MM.1S (cell line): ENCODE data around the gene UQCR10.

Experiments used
- EZH2 ChIP-seq: fragments of 300-600 bp; sonication (generic); optimal IDR thresholded peaks from 2 replicates; pipeline ENCODE3; 2017; ENCODE audit warnings: low read depth, mild to moderate bottlenecking, antibody characterized with exemption, low read length, mixed read lengths
- EZH2phosphoT487 ChIP-seq: fragments of 300-600 bp; sonication (generic); IDR thresholded peaks from 2 replicates; pipeline ENCODE4 v1.6.1; 2018; ENCODE audit warnings: antibody characterized with exemption, low read length
- TF ChIP-seq, protein P1 (sequence below): fragments of 300-600 bp; sonication (generic); IDR thresholded peaks from 2 replicates; pipeline ENCODE4 v1.5.1; 2016; ENCODE audit warnings: antibody characterized with exemption, low read length, mixed read lengths

DNA sequence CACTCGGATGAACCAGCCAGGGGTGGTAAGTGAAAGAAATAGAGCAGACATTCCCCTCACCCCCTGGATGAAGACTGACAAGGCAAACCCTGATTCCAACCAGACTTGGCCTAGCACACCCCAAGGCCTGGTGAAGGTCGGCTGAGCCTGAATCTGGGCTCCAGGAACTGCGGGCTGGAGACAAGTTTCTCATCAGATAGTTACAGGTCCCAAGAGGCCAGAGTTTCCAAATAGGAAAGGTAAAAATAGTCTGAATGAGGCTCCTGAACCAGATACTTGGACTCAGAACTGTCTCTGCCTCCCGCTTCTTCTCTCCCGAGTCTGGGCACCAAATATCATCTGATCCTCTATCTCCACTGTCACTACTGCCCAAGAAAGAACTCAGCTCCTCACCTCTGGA is 8.2 kb upstream of the UQCR10 start:
- TF ChIP-seq, protein P1, sequence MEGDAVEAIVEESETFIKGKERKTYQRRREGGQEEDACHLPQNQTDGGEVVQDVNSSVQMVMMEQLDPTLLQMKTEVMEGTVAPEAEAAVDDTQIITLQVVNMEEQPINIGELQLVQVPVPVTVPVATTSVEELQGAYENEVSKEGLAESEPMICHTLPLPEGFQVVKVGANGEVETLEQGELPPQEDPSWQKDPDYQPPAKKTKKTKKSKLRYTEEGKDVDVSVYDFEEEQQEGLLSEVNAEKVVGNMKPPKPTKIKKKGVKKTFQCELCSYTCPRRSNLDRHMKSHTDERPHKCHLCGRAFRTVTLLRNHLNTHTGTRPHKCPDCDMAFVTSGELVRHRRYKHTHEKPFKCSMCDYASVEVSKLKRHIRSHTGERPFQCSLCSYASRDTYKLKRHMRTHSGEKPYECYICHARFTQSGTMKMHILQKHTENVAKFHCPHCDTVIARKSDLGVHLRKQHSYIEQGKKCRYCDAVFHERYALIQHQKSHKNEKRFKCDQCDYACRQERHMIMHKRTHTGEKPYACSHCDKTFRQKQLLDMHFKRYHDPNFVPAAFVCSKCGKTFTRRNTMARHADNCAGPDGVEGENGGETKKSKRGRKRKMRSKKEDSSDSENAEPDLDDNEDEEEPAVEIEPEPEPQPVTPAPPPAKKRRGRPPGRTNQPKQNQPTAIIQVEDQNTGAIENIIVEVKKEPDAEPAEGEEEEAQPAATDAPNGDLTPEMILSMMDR = no peak
- TF ChIP-seq EZH2 = no peak
- no peak for TF ChIP-seq EZH2phosphoT487
